Sigmoid colon (tissue), 3 donors: ENCODE data around the gene MORF4L1.

Source experiments
- CTCF ChIP-seq, 4 experiments: fragments of 450-650 bp in 3 of 4; fragments of 200-600 bp in 1 of 4; IDR thresholded peaks; one replicate each; pipeline ENCODE4 v1.5.1; 2016 to 2019; ENCODE audit warnings: antibody characterized with exemption in 4 of 4, mild to moderate bottlenecking in 3 of 4, moderate library complexity in 2 of 4
- POLR2A ChIP-seq, 2 donors: fragments of 450-650 bp; IDR thresholded peaks; one replicate each; pipeline ENCODE4 v1.6.1; 2016; ENCODE audit warnings: antibody characterized with exemption in 2 of 2, mild to moderate bottlenecking in 2 of 2, moderate library complexity in 2 of 2

- TF ChIP-seq POLR2A (IDR thresholded peaks at IDR 0.05) (no peak), CTCF (IDR thresholded peaks at IDR 0.05) (no peak)
Measured at GRCh38 chr15:78866803-78867202, 5.9 kb upstream of the MORF4L1 start.
